SK-N-SH (cell line): ENCODE results near the gene ABCC4. TPM values are rescaled to one million over a fixed set of nuclear protein-coding genes. Genes with fewer than 3 reads are reported as not detected.

ENCODE experiments used
- CTCF ChIA-PET: fragments of 300-600, 350-600 bp; formaldehyde crosslinking; extraction: SDS; loops from one replicate; lab custom pipeline; 2021; lab: Yijun Ruan, JAX
- POLR2A ChIA-PET: fragments of 350-600 bp; sonication (Branson Sonifier 250); formaldehyde crosslinking; extraction: SDS; loops from one replicate; lab custom pipeline; 2020; ENCODE audit warnings: antibody characterized with exemption, inconsistent platforms; lab: Yijun Ruan, JAX
- DNase-seq: peaks from one replicate; pipeline ENCODE4 v3.0.0; 2012
- H2AFZ ChIP-seq: fragments of 200-600 bp; sonication (generic); 2 replicates; pipeline ENCODE4 v1.8.1; 2016; ENCODE audit warnings: antibody characterized with exemption, mild to moderate bottlenecking, low read depth
- H3F3A ChIP-seq: fragments of 200-600 bp; sonication (generic); replicated peaks from 2 replicates; pipeline ENCODE3; 2016; ENCODE audit warnings: antibody characterized with exemption, mild to moderate bottlenecking; ENCODE audit not compliant: insufficient read depth
- H3K27ac ChIP-seq, 2 experiments: fragments of 200-500 bp in 1 of 2; fragments of 200-600 bp in 1 of 2; sonication (Bioruptor generic) in 1 of 2; sonication (generic), shearing (Covaris generic) in 1 of 2; 2 replicates each; pipeline versions ENCODE4 v1.5.1 to v1.6.1; 2014 to 2016; ENCODE audit warnings: low read depth in 2 of 2, inconsistent platforms in 1 of 2, low read length in 1 of 2, mild to moderate bottlenecking in 1 of 2, mixed read lengths in 1 of 2
- H3K27me3 ChIP-seq: fragments of 200-600 bp; sonication (generic), shearing (Covaris generic); 2 replicates; pipeline ENCODE4 v1.6.1; 2016; ENCODE audit warnings: mixed run types; ENCODE audit not compliant: insufficient read depth
- H3K36me3 ChIP-seq, 2 experiments: fragments of 200-500 bp in 1 of 2; fragments of 200-600 bp in 1 of 2; sonication (Bioruptor generic) in 1 of 2; sonication (generic) in 1 of 2; replicated peaks in 1 of 2; 2 replicates each; pipeline versions ENCODE3 to v1.5.1; 2014 to 2016; ENCODE audit warnings: low read length in 1 of 2, mild to moderate bottlenecking in 1 of 2; ENCODE audit not compliant: insufficient read depth in 2 of 2, control insufficient read depth in 1 of 2
- H3K4me1 ChIP-seq, 2 experiments: fragments of 200-500 bp in 1 of 2; fragments of 200-600 bp in 1 of 2; sonication (Bioruptor generic) in 1 of 2; sonication (generic), shearing (Covaris generic) in 1 of 2; 2 replicates each; pipeline versions ENCODE4 v1.5.1 to v1.6.1; 2014 to 2016; ENCODE audit warnings: low read depth in 1 of 2, low read length in 1 of 2, mixed run types in 1 of 2; ENCODE audit not compliant: insufficient read depth in 2 of 2, control insufficient read depth in 1 of 2
- H3K4me2 ChIP-seq: fragments of 200-600 bp; sonication (generic), shearing (Covaris generic); 2 replicates; pipeline ENCODE4 v1.6.1; 2017; ENCODE audit warnings: mixed run types
- H3K4me3 ChIP-seq, 2 experiments: fragments of 200-500 bp in 1 of 2; fragments of 200-600 bp in 1 of 2; sonication (Bioruptor generic) in 1 of 2; sonication (generic), shearing (Covaris generic) in 1 of 2; 2 replicates each; pipeline versions ENCODE4 v1.5.1 to v1.8.1; 2014 to 2016; ENCODE audit warnings: low read depth in 2 of 2, inconsistent platforms in 1 of 2, low read length in 1 of 2, mild to moderate bottlenecking in 1 of 2, mixed read lengths in 1 of 2, moderate library complexity in 1 of 2
- H3K79me2 ChIP-seq: fragments of 200-600 bp; sonication (generic); 2 replicates; pipeline ENCODE4 v1.8.1; 2017; ENCODE audit warnings: mild to moderate bottlenecking; ENCODE audit not compliant: insufficient read depth
- H3K9ac ChIP-seq: fragments of 200-600 bp; sonication (generic); 2 replicates; pipeline ENCODE4 v1.6.1; 2017; ENCODE audit warnings: mixed run types
- H3K9me2 ChIP-seq: fragments of 200-600 bp; sonication (generic); 2 replicates; pipeline ENCODE4 v1.6.1; 2017; ENCODE audit warnings: mixed run types
- H3K9me3 ChIP-seq: fragments of 200-600 bp; sonication (generic); 2 replicates; pipeline ENCODE4 v1.6.1; 2017; ENCODE audit warnings: mixed run types, mild to moderate bottlenecking, moderate library complexity
- H4K20me1 ChIP-seq: fragments of 200-600 bp; sonication (generic); 2 replicates; pipeline ENCODE4 v1.6.1; 2017; ENCODE audit warnings: mild to moderate bottlenecking, mixed run types; ENCODE audit not compliant: insufficient read depth
- EZH2phosphoT487 ChIP-seq: fragments of 200-600 bp; sonication (generic); IDR thresholded peaks from 2 replicates; pipeline ENCODE4 v1.6.1; 2017; ENCODE audit warnings: low read depth, mixed run types, mild to moderate bottlenecking, antibody characterized with exemption, moderate library complexity, borderline replicate concordance
- IRF3 ChIP-seq: fragments of 150-350 bp; IDR thresholded peaks from 2 replicates; pipeline ENCODE4 v1.6.1; 2016; ENCODE audit warnings: mild to moderate bottlenecking, low read depth, low read length
- JUND ChIP-seq: IDR thresholded peaks from 2 replicates; pipeline ENCODE4 v1.4.0; 2012
- MEF2A ChIP-seq: IDR thresholded peaks from 2 replicates; pipeline ENCODE4 v1.4.0; 2012; ENCODE audit warnings: low read depth, borderline replicate concordance
- PBX3 ChIP-seq: IDR thresholded peaks from 2 replicates; pipeline ENCODE4; 2012
- POLR2AphosphoS5 ChIP-seq: IDR thresholded peaks from 2 replicates; pipeline ENCODE4 v1.6.1; 2012; ENCODE audit warnings: low read depth, low read length
- REST ChIP-seq: IDR thresholded peaks from 2 replicates; pipeline ENCODE4 v1.6.1; 2012; ENCODE audit warnings: mild to moderate bottlenecking, low read depth, low read length, moderate library complexity
- TEAD4 ChIP-seq: IDR thresholded peaks from 2 replicates; pipeline ENCODE4 v1.4.0; 2012; ENCODE audit warnings: mild to moderate bottlenecking, borderline replicate concordance; ENCODE audit not compliant: insufficient read depth
- USF1 ChIP-seq: IDR thresholded peaks from 2 replicates; pipeline ENCODE4 v1.4.0; 2012; ENCODE audit warnings: low read depth, borderline replicate concordance
- WGBS: methylation state at CpG from one replicate; pipeline ENCODE4 v1.1.6; 2017; ENCODE audit warnings: low lambda C conversion rate; 5-methylcytosine and 5-hydroxymethylcytosine counted together
- polyA plus RNA-seq, 3 experiments: library from polyadenylated mRNA; depleted of rRNA; stranded (reverse); fragments of >200 nt; gene quantifications; 2 replicates each; pipeline ENCODE4 v1.2.3, GENCODE V29; 2012

The ABCC4 gene
- polyA plus RNA-seq, 1 of the 3 experiments (the other 2 are of a cell fraction): 7.8 TPM

- no peaks in the 10 kb centered on the region for H4K20me1 ChIP-seq
- no peaks in the 10 kb centered on the region for H3K79me2 ChIP-seq
- peaks cover 0 to 12% of the 10 kb centered on the region in 2 experiments for H3K36me3 ChIP-seq
- H3K9me3 ChIP-seq: peaks cover 5% of the 10 kb centered on the region; the same call in 1 of the 2 replicates
- H3K4me1 ChIP-seq: no peaks in the 10 kb centered on the region; a peak in 1 of 4 replicates
- POLR2A ChIA-PET: no interaction called here
- no peak overlapping the region for H2AFZ ChIP-seq
- TF ChIP-seq TEAD4 (no peak), REST (no peak), POLR2AphosphoS5 (no peak), PBX3 (no peak), EZH2phosphoT487 (no peak), IRF3 (no peak), USF1 (no peak), JUND (no peak)
- no peaks in the 10 kb centered on the region for H3F3A ChIP-seq
- no peak overlapping the region for H3K27ac ChIP-seq
- H3K27me3 ChIP-seq: no peaks in the 10 kb centered on the region
- DNase-seq: no peak
- H3K9ac ChIP-seq: no peak overlapping the region
- CTCF ChIA-PET: interaction anchor here (0.9 kb wide), 1 partner anchor 8 kb away, joined by 3 read pairs; no protein-coding TSS in a partner anchor
- WGBS: 78% methylated on average over 3 of the region's 3 CpGs
- no peaks in the 10 kb centered on the region for H3K9me2 ChIP-seq
- H3K4me3 ChIP-seq: no peak overlapping the region
- no peak overlapping the region for H3K4me2 ChIP-seq
Measured at GRCh38 chr13:95091755-95092154, 209.5 kb downstream of the ABCC4 start.

- Histone ChIP-seq H3K27me3 (no peaks in the 10 kb centered on the region), H3K9me2 (no peaks in the 10 kb centered on the region), H3K9ac (no peak overlapping the region), H3K4me1 (no peaks in the 10 kb centered on the region; a peak in 1 of 4 replicates), H4K20me1 (no peaks in the 10 kb centered on the region), H3K4me2 (no peak overlapping the region), H3K27ac (no peak overlapping the region), H3K9me3 (peaks cover 5% of the 10 kb centered on the region; the same call in 1 of the 2 replicates), H2AFZ (no peak overlapping the region), H3K79me2 (no peaks in the 10 kb centered on the region), H3K4me3 (no peak overlapping the region), H3F3A (peaks cover 16% of the 10 kb centered on the region), H3K36me3 (peaks cover 0 to 4% of the 10 kb centered on the region in 2 experiments)
- CTCF ChIA-PET: no interaction called here
- peak; percentile 32; the same call in 1 of the 2 replicates for TF ChIP-seq PBX3
- no peak for TF ChIP-seq MEF2A
- DNase-seq: no peak
- 73% methylated on average over 3 of the region's 3 CpGs for WGBS
- POLR2A ChIA-PET: no interaction called here
Measured at GRCh38 chr13:95087746-95088305, 213.4 kb downstream of the ABCC4 start.
